Body of pancreas (tissue), 4 donors: ENCODE results near the gene ENTPD6. TPM values are rescaled to one million over a fixed set of nuclear protein-coding genes. Genes with fewer than 3 reads are reported as not detected.

Experiments
- ATAC-seq: fragments of 150-250 bp; one replicate; pipeline ENCODE4 v1.9.1; 2016
- DNase-seq, 4 donors: peaks; one replicate each; pipeline ENCODE4 v3.0.0-alpha.2; 2019
- H3K27ac ChIP-seq, 4 donors: fragments of 200-600 bp; sonication (generic); 1 replicate in 3 of 4; 2 replicates in 1 of 4; pipeline versions ENCODE4 v1.5.1 to v1.6.1; 2016 to 2019; ENCODE audit warnings: mild to moderate bottlenecking in 1 of 4, mixed read lengths in 1 of 4, moderate library complexity in 1 of 4
- H3K27me3 ChIP-seq, 2 donors: fragments of 200-600 bp; sonication (generic); one replicate each; pipeline ENCODE4 v1.6.0; 2016; ENCODE audit warnings: mild to moderate bottlenecking in 1 of 2
- H3K36me3 ChIP-seq, 2 donors: fragments of 200-600 bp; sonication (generic); replicated peaks in 1 of 2; 2 replicates each; pipeline ENCODE4 v1.5.1; 2016; ENCODE audit warnings: low read depth in 2 of 2; ENCODE audit not compliant: insufficient read depth in 1 of 2
- H3K4me1 ChIP-seq: fragments of 200-600 bp; sonication (generic); one replicate; pipeline ENCODE4 v1.6.0; 2016
- H3K4me3 ChIP-seq, 2 donors: fragments of 200-600 bp; sonication (generic); 1 replicate in 1 of 2; 2 replicates in 1 of 2; pipeline ENCODE4 v1.5.1; 2016 to 2019
- H3K9me3 ChIP-seq, 3 donors: fragments of 200-600 bp; sonication (generic); 1 replicate in 2 of 3; 2 replicates in 1 of 3; pipeline ENCODE4 v1.5.1; 2016
- CTCF ChIP-seq, 7 experiments: fragments of 450-650 bp in 4 of 7; fragments of 200-600 bp in 3 of 7; sonication (generic) in 3 of 7; IDR thresholded peaks; one replicate each; pipeline ENCODE4 v1.5.1; 2016 to 2019; ENCODE audit warnings: antibody characterized with exemption in 7 of 7
- POLR2A ChIP-seq, 3 donors: fragments of 450-650 bp; IDR thresholded peaks; one replicate each; pipeline ENCODE4 v1.6.1; 2016; ENCODE audit warnings: antibody characterized with exemption in 3 of 3, mild to moderate bottlenecking in 2 of 3
- WGBS, 2 donors: methylation state at CpG; one replicate each; pipeline ENCODE4 v1.1.5; 2017; 5-methylcytosine and 5-hydroxymethylcytosine counted together
- intact Hi-C: fragments of 100-400 bp; cut with DNase I; formaldehyde crosslinking; loops from one replicate; pipeline ENCODE4 v1.15.1; 2023
- total RNA-seq, 2 donors: library from RNA; depleted of rRNA; stranded (reverse); fragments of >200 nt; gene quantifications; one replicate each; pipeline ENCODE4 v1.1.0, GENCODE V29; 2016

ENTPD6 gene
- total RNA-seq, 2 donors from 2014 or later, result 59.9 to 79.8 TPM

GRCh38 chr20:25242231-25242630 lies 46.7 kb downstream of the ENTPD6 start:
- DNase-seq, result no peak
- WGBS, 2 donors, result 76 to 80% methylated on average over 10 of the region's 10 CpGs

GRCh38 chr20:25243416-25243979 lies 48.0 kb downstream of the ENTPD6 start:
- Histone ChIP-seq H3K27ac (no peak overlapping the region), H3K4me3 (no peak overlapping the region), H3K9me3 (no peaks in the 10 kb centered on the region), H3K27me3 (no peaks in the 10 kb centered on the region), H3K4me1 (peaks cover 16% of the 10 kb centered on the region), H3K36me3 (no peaks in the 10 kb centered on the region)
- no peak for ATAC-seq
- TF ChIP-seq CTCF (IDR thresholded peaks at IDR 0.05), result no peak
- TF ChIP-seq POLR2A (IDR thresholded peaks at IDR 0.05), result no peak
- intact Hi-C loops, result no loop called here
- no peak for DNase-seq

More at GRCh38 chr20:25242231-25242630, 46.7 kb downstream of the ENTPD6 start:
- no peak overlapping the region for H3K4me3 ChIP-seq
- intact Hi-C loops, result no loop called here
- TF ChIP-seq CTCF (IDR thresholded peaks at IDR 0.05) (no peak), POLR2A (IDR thresholded peaks at IDR 0.05) (no peak)
- no peaks in the 10 kb centered on the region for H3K9me3 ChIP-seq
- peaks cover 12% of the 10 kb centered on the region for H3K4me1 ChIP-seq
- ATAC-seq, result no peak
- H3K27ac ChIP-seq, result no peak overlapping the region
- no peaks in the 10 kb centered on the region for H3K36me3 ChIP-seq
- H3K27me3 ChIP-seq, result no peaks in the 10 kb centered on the region

- WGBS, 2 donors, result 94% methylated on average over 5 of the region's 5 CpGs
- no peaks in the 10 kb centered on the region for H3K9me3 ChIP-seq
- DNase-seq (no peak), ATAC-seq (no peak)
- no peaks in the 10 kb centered on the region for H3K27me3 ChIP-seq
- TF ChIP-seq POLR2A (IDR thresholded peaks at IDR 0.05), result no peak
- TF ChIP-seq CTCF (IDR thresholded peaks at IDR 0.05), result no peak
- intact Hi-C loops, result no loop called here
- H3K27ac ChIP-seq, result no peak overlapping the region
- H3K36me3 ChIP-seq, result no peaks in the 10 kb centered on the region
- no peak overlapping the region for H3K4me3 ChIP-seq
- H3K4me1 ChIP-seq, result peaks cover 31% of the 10 kb centered on the region
These were observed 49.5 kb downstream of the ENTPD6 start for GRCh38 chr20:25244976-25245375.

GRCh38 chr20:25245461-25245860 lies 49.9 kb downstream of the ENTPD6 start:
- 88 to 100% methylated on average over 1 of the region's 1 CpG for WGBS, 2 donors
- H3K4me1 ChIP-seq, result peaks cover 33% of the 10 kb centered on the region
- H3K36me3 ChIP-seq, result no peaks in the 10 kb centered on the region
- no peak for ATAC-seq
- no peak overlapping the region for H3K27ac ChIP-seq
- H3K9me3 ChIP-seq, result no peaks in the 10 kb centered on the region
- TF ChIP-seq POLR2A (IDR thresholded peaks at IDR 0.05) (no peak), CTCF (IDR thresholded peaks at IDR 0.05) (no peak)
- H3K4me3 ChIP-seq, result no peak overlapping the region
- intact Hi-C loops, result no loop called here
- no peak for DNase-seq
- H3K27me3 ChIP-seq, result no peaks in the 10 kb centered on the region
